SK-N-MC (cell line): ENCODE measurements around the gene GAS1.

Experiments
- EZH2 ChIP-seq: fragments of 200-600 bp; sonication (generic); IDR thresholded peaks from one replicate; pipeline ENCODE4 v1.6.1; 2017; ENCODE audit warnings: antibody characterized with exemption
- FOXP2 ChIP-seq: optimal IDR thresholded peaks from 2 replicates; pipeline ENCODE3; 2011; ENCODE audit warnings: mild to moderate bottlenecking, moderate library complexity; ENCODE audit not compliant: insufficient read depth; ENCODE audit errors: extremely low read length, control extremely low read depth

GRCh38 chr9:86955561-86955960 is 8.3 kb upstream of the GAS1 start:
- no peak for TF ChIP-seq EZH2
- no peak for TF ChIP-seq FOXP2
